ENCODE measurements around the gene CDC27. TPM values are rescaled to one million over a fixed set of nuclear protein-coding genes. Genes with fewer than 3 reads are reported as not detected.
"Not testable (repeated sequence)": the region's sequence is repeated elsewhere in the genome, so short reads cannot be mapped to it uniquely, and the experiment has no call there.

The CDC27 gene
- total RNA-seq, 1 donor from 2014 or later, result 93.4 TPM

DNA sequence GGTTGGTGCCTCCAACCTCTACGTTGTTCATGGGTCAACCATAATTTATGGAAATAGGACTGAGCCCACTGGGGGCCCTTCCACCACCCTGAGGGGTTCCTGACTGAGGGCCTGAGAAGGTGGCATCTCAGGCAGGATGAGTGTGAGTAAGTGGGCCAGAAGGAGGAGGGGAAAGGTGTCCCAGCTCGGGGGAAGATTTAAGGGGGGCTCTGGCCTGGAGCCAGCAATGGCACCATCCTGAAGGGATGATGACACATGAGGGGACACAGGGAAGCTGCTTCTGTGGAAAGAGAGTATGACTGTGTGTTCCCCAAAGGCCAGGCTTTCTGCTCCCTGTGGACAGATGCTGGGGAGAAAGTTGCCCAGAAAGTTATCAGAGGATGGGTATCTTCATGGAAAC, 38.8 kb upstream of the CDC27 start:
- Mint-ChIP-seq H3K4me3 (no peak overlapping the region), H3K9me3 (no peaks in the 10 kb centered on the region), H3K27ac (no peak overlapping the region), H3K4me1 (ENCODE audit: unreplicated experiment) (peaks cover 16% of the 10 kb centered on the region), H3K27me3 (peaks cover 13% of the 10 kb centered on the region), H3K36me3 (peaks cover 4% of the 10 kb centered on the region)
- DNase-seq (ENCODE audit: extremely low spot score, unreplicated experiment), result no peak
- TF ChIP-seq, protein P1, sequence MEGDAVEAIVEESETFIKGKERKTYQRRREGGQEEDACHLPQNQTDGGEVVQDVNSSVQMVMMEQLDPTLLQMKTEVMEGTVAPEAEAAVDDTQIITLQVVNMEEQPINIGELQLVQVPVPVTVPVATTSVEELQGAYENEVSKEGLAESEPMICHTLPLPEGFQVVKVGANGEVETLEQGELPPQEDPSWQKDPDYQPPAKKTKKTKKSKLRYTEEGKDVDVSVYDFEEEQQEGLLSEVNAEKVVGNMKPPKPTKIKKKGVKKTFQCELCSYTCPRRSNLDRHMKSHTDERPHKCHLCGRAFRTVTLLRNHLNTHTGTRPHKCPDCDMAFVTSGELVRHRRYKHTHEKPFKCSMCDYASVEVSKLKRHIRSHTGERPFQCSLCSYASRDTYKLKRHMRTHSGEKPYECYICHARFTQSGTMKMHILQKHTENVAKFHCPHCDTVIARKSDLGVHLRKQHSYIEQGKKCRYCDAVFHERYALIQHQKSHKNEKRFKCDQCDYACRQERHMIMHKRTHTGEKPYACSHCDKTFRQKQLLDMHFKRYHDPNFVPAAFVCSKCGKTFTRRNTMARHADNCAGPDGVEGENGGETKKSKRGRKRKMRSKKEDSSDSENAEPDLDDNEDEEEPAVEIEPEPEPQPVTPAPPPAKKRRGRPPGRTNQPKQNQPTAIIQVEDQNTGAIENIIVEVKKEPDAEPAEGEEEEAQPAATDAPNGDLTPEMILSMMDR (conservative IDR thresholded peaks at IDR 0.05), result no peak

DNA sequence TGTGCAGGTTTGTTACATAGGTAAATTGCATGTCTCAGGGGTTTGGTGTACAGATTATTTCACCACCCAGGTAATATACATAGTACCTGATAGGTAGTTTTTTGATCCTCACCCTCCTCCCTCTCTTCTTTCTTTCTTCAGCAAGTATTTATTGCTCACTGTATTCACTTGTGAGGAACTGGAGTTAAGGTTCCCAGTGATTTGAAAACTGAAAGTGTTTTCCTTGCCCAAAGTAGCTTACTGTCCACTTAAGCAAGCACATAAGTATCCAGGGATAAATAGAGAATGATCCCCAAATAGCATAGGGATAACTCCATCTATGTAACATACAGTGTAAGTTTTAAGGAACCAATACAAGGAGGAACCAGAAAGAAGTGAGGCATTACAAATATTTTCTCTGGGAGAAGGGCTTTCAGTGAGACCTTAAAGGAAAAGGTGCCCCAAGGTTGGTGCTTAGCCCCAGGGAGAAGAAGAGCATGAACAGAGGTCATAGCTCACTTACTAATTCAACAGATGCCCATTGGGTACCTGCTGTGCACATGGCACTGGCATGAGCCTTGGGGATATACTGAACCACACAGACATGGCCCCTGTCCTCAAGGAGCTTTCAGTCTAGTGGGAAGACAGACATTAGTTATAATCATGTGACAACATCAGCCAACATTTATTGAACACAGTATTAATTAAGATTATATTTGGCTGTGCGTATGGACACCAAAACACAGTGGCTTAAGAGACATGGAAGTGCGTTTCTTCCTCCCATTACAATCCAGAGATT, 37.0 kb upstream of the CDC27 start:
- TF ChIP-seq, protein P1 (conservative IDR thresholded peaks at IDR 0.05), result no peak
- Mint-ChIP-seq H3K4me3 (no peak overlapping the region), H3K36me3 (peaks cover 4% of the 10 kb centered on the region), H3K9me3 (no peaks in the 10 kb centered on the region), H3K27me3 (peaks cover 16% of the 10 kb centered on the region), H3K27ac (no peak overlapping the region), H3K4me1 (ENCODE audit: unreplicated experiment) (peaks cover 16% of the 10 kb centered on the region)
- DNase-seq (ENCODE audit: extremely low spot score, unreplicated experiment), result no peak

DNA sequence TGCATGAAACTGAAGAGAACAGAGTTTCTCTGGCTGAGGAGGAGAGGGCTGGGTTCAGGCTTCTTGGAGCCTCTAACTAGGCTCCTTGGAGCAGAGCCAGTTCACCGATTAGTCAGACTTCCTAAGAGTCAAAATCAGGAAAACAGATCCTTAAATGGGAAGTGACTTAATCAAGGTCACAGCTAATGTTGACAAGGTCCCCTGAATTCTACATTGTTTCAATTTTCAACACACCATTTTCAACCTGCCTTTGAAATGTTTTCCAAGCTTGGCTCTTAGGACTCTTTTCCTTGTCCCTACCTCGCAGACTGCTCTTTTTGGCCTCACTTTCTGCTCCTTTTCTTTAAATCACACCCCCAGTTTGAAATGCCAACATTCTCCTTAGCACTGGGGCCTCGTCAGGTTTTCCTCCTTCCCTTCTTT, 36.4 kb upstream of the CDC27 start:
- Mint-ChIP-seq H3K9me3 (no peaks in the 10 kb centered on the region), H3K4me3 (no peak overlapping the region), H3K27me3 (peaks cover 12% of the 10 kb centered on the region), H3K36me3 (peaks cover 4% of the 10 kb centered on the region), H3K4me1 (ENCODE audit: unreplicated experiment) (peaks cover 15% of the 10 kb centered on the region), H3K27ac (no peak overlapping the region)
- TF ChIP-seq, protein P1 (conservative IDR thresholded peaks at IDR 0.05), result no peak
- DNase-seq (ENCODE audit: extremely low spot score, unreplicated experiment), result no peak

DNA sequence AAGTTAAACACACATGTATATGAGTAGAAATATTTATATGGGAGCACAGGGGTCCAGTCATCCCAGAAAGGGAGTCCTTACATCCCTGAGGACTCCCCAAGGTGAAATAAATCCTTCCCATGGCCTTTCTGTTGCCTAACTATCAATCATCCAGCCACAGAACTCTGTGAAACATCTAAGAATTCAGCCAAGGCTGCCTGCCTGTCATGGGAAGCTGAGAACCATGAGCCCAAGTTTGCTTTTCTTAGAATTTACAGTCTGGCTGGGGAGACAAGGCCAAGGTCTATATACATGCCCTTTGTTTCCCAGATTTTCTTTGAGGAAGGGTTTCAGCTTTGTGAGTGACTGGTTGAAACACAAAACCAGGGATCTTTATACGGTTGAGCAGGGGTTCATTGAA, 35.9 kb upstream of the CDC27 start:
- TF ChIP-seq, protein P1 (conservative IDR thresholded peaks at IDR 0.05), result no peak
- Mint-ChIP-seq H3K4me1 (ENCODE audit: unreplicated experiment) (peaks cover 15% of the 10 kb centered on the region), H3K4me3 (no peak overlapping the region), H3K9me3 (no peaks in the 10 kb centered on the region), H3K27ac (no peak overlapping the region), H3K36me3 (peaks cover 4% of the 10 kb centered on the region), H3K27me3 (peaks cover 7% of the 10 kb centered on the region)
- DNase-seq (ENCODE audit: extremely low spot score, unreplicated experiment), result no peak

DNA sequence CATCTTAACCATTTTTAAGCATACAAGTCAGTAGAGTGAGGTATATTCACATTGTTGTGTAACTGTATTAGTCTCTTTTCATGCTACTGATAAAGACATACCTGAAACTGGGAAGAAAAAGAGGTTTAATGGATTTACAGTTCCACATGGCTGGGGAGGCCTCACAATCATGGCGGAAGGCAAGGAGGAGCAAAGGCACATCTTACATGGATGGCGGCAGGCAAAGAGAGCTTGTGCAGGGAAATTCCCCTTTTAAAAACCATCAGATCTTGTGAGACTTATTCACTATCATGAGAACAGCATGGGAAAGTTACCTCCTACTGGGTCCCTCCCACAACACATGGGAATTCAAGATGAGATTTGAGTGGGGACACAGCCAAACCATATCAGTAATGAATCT, 35.0 kb upstream of the CDC27 start:
- not testable (repeated sequence) for H3K4me3 Mint-ChIP-seq; H3K27ac Mint-ChIP-seq; H3K4me1 Mint-ChIP-seq (ENCODE audit: unreplicated experiment); DNase-seq (ENCODE audit: extremely low spot score, unreplicated experiment); H3K36me3 Mint-ChIP-seq; H3K27me3 Mint-ChIP-seq; H3K9me3 Mint-ChIP-seq

DNA sequence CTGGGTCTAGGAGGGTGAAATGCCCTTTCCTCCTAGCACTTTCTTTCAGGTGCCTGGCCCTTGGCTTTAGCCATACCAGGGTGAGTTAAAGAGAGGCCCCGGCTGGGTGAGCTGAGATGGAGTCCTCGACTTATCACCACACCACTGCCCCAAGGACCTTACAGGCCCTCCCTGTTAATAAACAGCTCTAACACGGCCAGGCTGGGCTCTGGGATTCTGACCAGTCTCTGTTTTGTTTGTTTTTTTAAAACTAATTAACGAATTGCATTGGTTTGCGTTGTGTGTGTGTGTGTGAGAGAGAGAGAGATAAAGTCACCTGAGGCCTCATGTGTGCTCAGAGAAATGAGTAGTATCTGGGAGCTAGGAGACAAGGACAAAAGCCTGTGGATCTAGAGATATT, 34.4 kb upstream of the CDC27 start:
- Mint-ChIP-seq H3K27me3 (peaks cover 3% of the 10 kb centered on the region), H3K36me3 (peaks cover 4% of the 10 kb centered on the region), H3K4me1 (ENCODE audit: unreplicated experiment) (peaks cover 7% of the 10 kb centered on the region), H3K4me3 (no peak overlapping the region), H3K27ac (no peak overlapping the region), H3K9me3 (no peaks in the 10 kb centered on the region)
- DNase-seq (ENCODE audit: extremely low spot score, unreplicated experiment), result no peak
- TF ChIP-seq, protein P1 (conservative IDR thresholded peaks at IDR 0.05), result no peak
